Gastrocnemius medialis (tissue), 4 donors: Measurements from ENCODE around the gene CTSL. TPM values are rescaled to one million over a fixed set of nuclear protein-coding genes. Genes with fewer than 3 reads are reported as not detected.
"Not testable (repeated sequence)": the region's sequence is repeated elsewhere in the genome, so short reads cannot be mapped to it uniquely, and the experiment has no call there.

ENCODE experiments used
- ATAC-seq, 2 donors: fragments of 150-250 bp; one replicate each; pipeline ENCODE4 v1.9.1; 2016
- DNase-seq, 2 donors: peaks; one replicate each; pipeline ENCODE4 v3.0.0-alpha.2; 2019
- H3K27ac ChIP-seq, 4 donors: fragments of 200-600 bp; sonication (generic); 1 replicate in 1 of 4; 2 replicates in 3 of 4; pipeline ENCODE4 v1.5.1; 2016 to 2018; ENCODE audit warnings: mild to moderate bottlenecking in 2 of 4, moderate library complexity in 1 of 4
- H3K27me3 ChIP-seq, 3 donors: fragments of 200-600 bp; sonication (generic) in 2 of 3; 1 replicate in 1 of 3; 2 replicates in 2 of 3; pipeline versions ENCODE4 v1.5.1 to v1.6.0; 2016 to 2019; ENCODE audit warnings: mild to moderate bottlenecking in 1 of 3, moderate library complexity in 1 of 3
- H3K36me3 ChIP-seq, 2 donors: fragments of 200-600 bp; sonication (generic) in 1 of 2; one replicate each; pipeline ENCODE4 v1.5.1; 2017 to 2018
- H3K4me1 ChIP-seq, 2 donors: fragments of 200-600 bp; sonication (generic) in 1 of 2; one replicate each; pipeline ENCODE4 v1.5.1; 2016 to 2017; ENCODE audit warnings: mild to moderate bottlenecking in 2 of 2
- H3K4me3 ChIP-seq, 4 donors: fragments of 200-600 bp; sonication (generic) in 3 of 4; 1 replicate in 1 of 4; 2 replicates in 3 of 4; pipeline ENCODE4 v1.5.1; 2016 to 2019; ENCODE audit warnings: mild to moderate bottlenecking in 2 of 4
- H3K9me3 ChIP-seq, 3 donors: fragments of 200-600 bp; sonication (generic) in 2 of 3; 1 replicate in 1 of 3; 2 replicates in 2 of 3; pipeline ENCODE4 v1.5.1; 2016 to 2019
- POLR2A ChIP-seq, 2 donors: fragments of 450-650 bp; IDR thresholded peaks; one replicate each; pipeline ENCODE4 v1.6.1; 2017; ENCODE audit warnings: antibody characterized with exemption in 2 of 2, mild to moderate bottlenecking in 2 of 2, moderate library complexity in 2 of 2
- in situ Hi-C, 4 donors: fragments of 200-750 bp; cut with MboI; loops; one replicate each; pipeline versions ENCODE4 v1.15.0 to v1.8.0; 2017; ENCODE audit warnings: low sequenced_read_pairs in 4 of 4
- intact Hi-C: fragments of 100-400 bp; cut with DNase I; formaldehyde crosslinking; loops from one replicate; pipeline ENCODE4 v1.15.1; 2023; ENCODE audit warnings: low total_unique reads
- total RNA-seq, 4 donors: library from RNA; depleted of rRNA; stranded (reverse); fragments of >200 nt; gene quantifications; one replicate each; pipeline versions ENCODE4 v1.1.0 to v1.2.3, GENCODE V29; 2016
- TF ChIP-seq, protein P1 (sequence below), 5 experiments: fragments of 450-650 bp in 3 of 5; fragments of 200-600 bp in 2 of 5; sonication (generic) in 2 of 5; IDR thresholded peaks in 4 of 5; conservative IDR thresholded peaks in 1 of 5; 1 replicate in 4 of 5; 2 replicates in 1 of 5; pipeline ENCODE4 v1.5.1; 2016 to 2019; ENCODE audit warnings: antibody characterized with exemption in 5 of 5, mild to moderate bottlenecking in 3 of 5, moderate library complexity in 3 of 5

CTSL gene
- total RNA-seq, 4 donors from 2014 or later, result 37.3 to 110 (median 56.8) TPM

- Histone ChIP-seq H3K9me3 (no peaks in the 10 kb centered on the region), H3K27me3 (no peaks in the 10 kb centered on the region), H3K4me3 (no peak overlapping the region), H3K4me1 (no peaks in the 10 kb centered on the region), H3K27ac (no peak overlapping the region), H3K36me3 (no peaks in the 10 kb centered on the region)
- in situ Hi-C loops, result no loop called here
- TF ChIP-seq, protein P1, sequence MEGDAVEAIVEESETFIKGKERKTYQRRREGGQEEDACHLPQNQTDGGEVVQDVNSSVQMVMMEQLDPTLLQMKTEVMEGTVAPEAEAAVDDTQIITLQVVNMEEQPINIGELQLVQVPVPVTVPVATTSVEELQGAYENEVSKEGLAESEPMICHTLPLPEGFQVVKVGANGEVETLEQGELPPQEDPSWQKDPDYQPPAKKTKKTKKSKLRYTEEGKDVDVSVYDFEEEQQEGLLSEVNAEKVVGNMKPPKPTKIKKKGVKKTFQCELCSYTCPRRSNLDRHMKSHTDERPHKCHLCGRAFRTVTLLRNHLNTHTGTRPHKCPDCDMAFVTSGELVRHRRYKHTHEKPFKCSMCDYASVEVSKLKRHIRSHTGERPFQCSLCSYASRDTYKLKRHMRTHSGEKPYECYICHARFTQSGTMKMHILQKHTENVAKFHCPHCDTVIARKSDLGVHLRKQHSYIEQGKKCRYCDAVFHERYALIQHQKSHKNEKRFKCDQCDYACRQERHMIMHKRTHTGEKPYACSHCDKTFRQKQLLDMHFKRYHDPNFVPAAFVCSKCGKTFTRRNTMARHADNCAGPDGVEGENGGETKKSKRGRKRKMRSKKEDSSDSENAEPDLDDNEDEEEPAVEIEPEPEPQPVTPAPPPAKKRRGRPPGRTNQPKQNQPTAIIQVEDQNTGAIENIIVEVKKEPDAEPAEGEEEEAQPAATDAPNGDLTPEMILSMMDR (IDR thresholded peaks at IDR 0.05 in 4 of 5, conservative IDR thresholded peaks at IDR 0.05 in 1 of 5), result no peak
- no peak for TF ChIP-seq POLR2A (IDR thresholded peaks at IDR 0.05)
- DNase-seq, result no peak
- ATAC-seq, result no peak
- intact Hi-C loops, result no loop called here
Measured at GRCh38 chr9:87753313-87753712, 27.4 kb downstream of the CTSL start.

- H3K27ac ChIP-seq, H3K4me1 ChIP-seq, H3K36me3 ChIP-seq, H3K9me3 ChIP-seq, in situ Hi-C loops, DNase-seq, H3K27me3 ChIP-seq, intact Hi-C loops, ATAC-seq, H3K4me3 ChIP-seq: not testable (repeated sequence)
Measured at GRCh38 chr9:87758330-87758729, 32.4 kb downstream of the CTSL start.

- ATAC-seq, H3K27me3 ChIP-seq, H3K27ac ChIP-seq, H3K9me3 ChIP-seq, H3K36me3 ChIP-seq, H3K4me3 ChIP-seq, DNase-seq, H3K4me1 ChIP-seq, in situ Hi-C loops, intact Hi-C loops: not testable (repeated sequence)
Measured at GRCh38 chr9:87759980-87760379, 34.1 kb downstream of the CTSL start.

GRCh38 chr9:87760529-87760928, 34.6 kb downstream of the CTSL start:
- no peaks in the 10 kb centered on the region for H3K27me3 ChIP-seq
- H3K36me3 ChIP-seq, result no peaks in the 10 kb centered on the region
- intact Hi-C loops, result no loop called here
- DNase-seq (no peak), ATAC-seq (no peak)
- no peak overlapping the region for H3K4me3 ChIP-seq
- TF ChIP-seq, protein P1 (IDR thresholded peaks at IDR 0.05 in 4 of 5, conservative IDR thresholded peaks at IDR 0.05 in 1 of 5), result no peak
- no peak for TF ChIP-seq POLR2A (IDR thresholded peaks at IDR 0.05)
- in situ Hi-C loops, result no loop called here
- no peak overlapping the region for H3K27ac ChIP-seq
- H3K9me3 ChIP-seq, result no peaks in the 10 kb centered on the region
- no peaks in the 10 kb centered on the region for H3K4me1 ChIP-seq

DNA sequence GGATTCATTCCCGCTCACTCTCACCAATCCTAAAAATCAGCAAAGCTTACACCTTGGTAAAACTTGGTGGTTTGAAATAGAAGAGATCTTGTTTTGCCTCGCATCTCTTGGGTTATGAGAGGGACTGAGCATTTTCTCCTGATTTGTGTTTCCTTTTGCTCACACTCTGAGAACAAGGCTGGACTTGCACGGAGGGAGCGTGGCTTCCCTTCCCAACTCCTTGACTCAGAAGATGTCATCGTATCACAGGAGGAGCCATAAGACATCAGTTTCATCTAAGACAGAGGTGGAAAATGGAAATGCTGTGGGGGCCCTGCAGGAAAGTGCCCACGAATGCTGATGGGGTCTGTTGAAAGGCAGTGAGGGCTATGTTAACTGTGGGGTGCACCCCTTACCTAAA, 37.4 kb downstream of the CTSL start:
- intact Hi-C loops, result no loop called here
- H3K36me3 ChIP-seq, result no peaks in the 10 kb centered on the region
- in situ Hi-C loops, result no loop called here
- H3K4me3 ChIP-seq, result no peak overlapping the region
- no peak for ATAC-seq
- TF ChIP-seq POLR2A (IDR thresholded peaks at IDR 0.05), result no peak
- H3K27me3 ChIP-seq, result no peaks in the 10 kb centered on the region
- no peaks in the 10 kb centered on the region for H3K9me3 ChIP-seq
- H3K4me1 ChIP-seq, result no peaks in the 10 kb centered on the region
- DNase-seq, result no peak
- H3K27ac ChIP-seq, result no peak overlapping the region

DNA sequence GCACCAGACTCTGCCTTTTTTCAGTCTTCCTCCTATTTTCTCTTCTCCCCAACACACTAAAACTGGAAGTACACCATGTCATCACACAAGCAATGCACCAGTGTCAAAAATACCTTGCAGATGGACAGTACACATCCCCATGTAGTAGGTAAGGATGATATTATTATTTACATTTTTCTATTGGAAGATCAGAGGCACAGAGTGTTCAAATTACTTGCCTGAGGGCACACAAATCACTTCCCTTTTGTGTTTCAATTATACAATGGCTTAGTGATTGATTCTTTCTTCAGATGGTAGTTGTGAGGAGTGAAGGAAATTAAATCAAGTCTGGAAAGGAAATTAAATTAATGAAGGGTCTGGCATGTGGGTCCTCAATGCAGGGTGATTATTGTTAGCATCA, 39.6 kb downstream of the CTSL start:
- TF ChIP-seq, protein P1 (IDR thresholded peaks at IDR 0.05 in 4 of 5, conservative IDR thresholded peaks at IDR 0.05 in 1 of 5), result no peak
- TF ChIP-seq POLR2A (IDR thresholded peaks at IDR 0.05), result no peak
- in situ Hi-C loops (no loop called here), intact Hi-C loops (no loop called here)
- H3K27me3 ChIP-seq, result no peaks in the 10 kb centered on the region
- H3K9me3 ChIP-seq, result no peaks in the 10 kb centered on the region
- ATAC-seq (no peak), DNase-seq (no peak)
- H3K27ac ChIP-seq, result no peak overlapping the region
- no peaks in the 10 kb centered on the region for H3K4me1 ChIP-seq
- H3K36me3 ChIP-seq, result no peaks in the 10 kb centered on the region
- no peak overlapping the region for H3K4me3 ChIP-seq
